Testis (tissue), 2 donors: Measurements from ENCODE around the gene SRPRA.

Source experiments
- POLR2A ChIP-seq: fragments of 450-650 bp; IDR thresholded peaks from one replicate; pipeline ENCODE4 v1.6.1; 2017; ENCODE audit warnings: antibody characterized with exemption, mild to moderate bottlenecking, moderate library complexity
- TF ChIP-seq, protein P1 (sequence below), 3 experiments: fragments of 450-650 bp in 2 of 3; fragments of 200-600 bp in 1 of 3; sonication (generic) in 1 of 3; IDR thresholded peaks; one replicate each; pipeline ENCODE4 v1.5.1; 2016 to 2019; ENCODE audit warnings: antibody characterized with exemption in 3 of 3, mild to moderate bottlenecking in 2 of 3, moderate library complexity in 1 of 3

GRCh38 chr11:126214841-126215240 is 53.9 kb downstream of the SRPRA start:
- TF ChIP-seq, protein P1, sequence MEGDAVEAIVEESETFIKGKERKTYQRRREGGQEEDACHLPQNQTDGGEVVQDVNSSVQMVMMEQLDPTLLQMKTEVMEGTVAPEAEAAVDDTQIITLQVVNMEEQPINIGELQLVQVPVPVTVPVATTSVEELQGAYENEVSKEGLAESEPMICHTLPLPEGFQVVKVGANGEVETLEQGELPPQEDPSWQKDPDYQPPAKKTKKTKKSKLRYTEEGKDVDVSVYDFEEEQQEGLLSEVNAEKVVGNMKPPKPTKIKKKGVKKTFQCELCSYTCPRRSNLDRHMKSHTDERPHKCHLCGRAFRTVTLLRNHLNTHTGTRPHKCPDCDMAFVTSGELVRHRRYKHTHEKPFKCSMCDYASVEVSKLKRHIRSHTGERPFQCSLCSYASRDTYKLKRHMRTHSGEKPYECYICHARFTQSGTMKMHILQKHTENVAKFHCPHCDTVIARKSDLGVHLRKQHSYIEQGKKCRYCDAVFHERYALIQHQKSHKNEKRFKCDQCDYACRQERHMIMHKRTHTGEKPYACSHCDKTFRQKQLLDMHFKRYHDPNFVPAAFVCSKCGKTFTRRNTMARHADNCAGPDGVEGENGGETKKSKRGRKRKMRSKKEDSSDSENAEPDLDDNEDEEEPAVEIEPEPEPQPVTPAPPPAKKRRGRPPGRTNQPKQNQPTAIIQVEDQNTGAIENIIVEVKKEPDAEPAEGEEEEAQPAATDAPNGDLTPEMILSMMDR (IDR thresholded peaks at IDR 0.05): no peak
- no peak for TF ChIP-seq POLR2A
